Endothelial cell of umbilical vein (primary cell): ENCODE results near the gene PLCB4. TPM values are rescaled to one million over a fixed set of nuclear protein-coding genes. Genes with fewer than 3 reads are reported as not detected.

ENCODE experiments used
- BruUV-seq: library from RNA; stranded (reverse); fragments of 400-500 nt; replicated peaks from 2 replicates; lab custom pipeline; 2021; lab: Mats Ljungman, UMichigan
- CTCF ChIA-PET: fragments of 300-600, 350-600 bp; sonication (Branson Sonifier 250); formaldehyde crosslinking; loops from one replicate; lab custom pipeline; 2021; ENCODE audit warnings: antibody characterized with exemption, inconsistent platforms; lab: Charles Lee
- POLR2A ChIA-PET: fragments of 300-600, 350-600 bp; sonication (Branson Sonifier 250); formaldehyde crosslinking; loops from one replicate; lab custom pipeline; 2021; ENCODE audit warnings: antibody characterized with exemption, inconsistent platforms; lab: Charles Lee
- DNase-seq: peaks from one replicate; pipeline ENCODE4 v3.0.0-alpha.2; 2011; ENCODE audit warnings: low read depth, low spot score
- FAIRE-seq: peaks from 2 replicates; lab custom pipeline; 2011; peaks lifted over from hg19 to GRCh38; lab: Jason Lieb, UNC
- H2AFZ ChIP-seq: 2 replicates; pipeline ENCODE4 v1.6.0; 2012; ENCODE audit warnings: low read depth, low read length, control low read depth, inconsistent platforms
- H3K27ac ChIP-seq: 2 replicates; pipeline ENCODE4 v1.5.1; 2011; ENCODE audit warnings: low read depth, mild to moderate bottlenecking, control low read depth, low read length, moderate library complexity; ENCODE audit not compliant: insufficient read depth
- H3K27me3 ChIP-seq, 2 experiments: 2 replicates each; pipeline versions ENCODE4 v1.6.0 to v1.6.1; 2011; ENCODE audit warnings: low read length in 2 of 2, mixed read lengths in 1 of 2; ENCODE audit not compliant: control insufficient read depth in 2 of 2, insufficient read depth in 2 of 2
- H3K36me3 ChIP-seq, 2 experiments: 2 replicates in 1 of 2; 3 replicates in 1 of 2; pipeline ENCODE4 v1.5.1; 2011; ENCODE audit warnings: low read length in 2 of 2, mild to moderate bottlenecking in 1 of 2, moderate library complexity in 1 of 2; ENCODE audit not compliant: control insufficient read depth in 2 of 2, insufficient read depth in 2 of 2; ENCODE audit errors: extremely low read depth in 1 of 2
- H3K4me1 ChIP-seq: 3 replicates; pipeline ENCODE4 v1.5.1; 2011; ENCODE audit warnings: mild to moderate bottlenecking, low read length; ENCODE audit not compliant: control insufficient read depth, insufficient read depth; ENCODE audit errors: extremely low read depth
- H3K4me2 ChIP-seq: 2 replicates; pipeline ENCODE4 v1.6.1; 2011; ENCODE audit warnings: low read length, control low read depth, mixed read lengths; ENCODE audit not compliant: insufficient read depth
- H3K4me3 ChIP-seq, 3 experiments: fragments of 200-600 bp in 1 of 3; sonication (generic), shearing (Covaris generic) in 1 of 3; replicated peaks in 1 of 3; 2 replicates each; pipeline ENCODE4 v1.5.1; 2011 to 2016; ENCODE audit warnings: control low read depth in 3 of 3, low read length in 3 of 3, mild to moderate bottlenecking in 2 of 3, inconsistent platforms in 1 of 3, low read depth in 1 of 3, moderate library complexity in 1 of 3; ENCODE audit not compliant: insufficient read depth in 1 of 3
- H3K79me2 ChIP-seq: 2 replicates; pipeline ENCODE4 v1.6.0; 2012; ENCODE audit warnings: low read length, inconsistent platforms; ENCODE audit not compliant: control insufficient read depth, insufficient read depth
- H3K9ac ChIP-seq: replicated peaks from 2 replicates; pipeline ENCODE3; 2011; ENCODE audit warnings: low read length, control low read depth; ENCODE audit not compliant: insufficient read depth; ENCODE audit errors: extremely low read depth
- H3K9me1 ChIP-seq: replicated peaks from 3 replicates; pipeline ENCODE4 v1.6.0; 2011; ENCODE audit warnings: mild to moderate bottlenecking, low read length; ENCODE audit not compliant: control insufficient read depth, insufficient read depth; ENCODE audit errors: extremely low read depth
- H3K9me3 ChIP-seq: replicated peaks from 2 replicates; pipeline ENCODE4 v1.5.1; 2012; ENCODE audit warnings: low read length, inconsistent platforms; ENCODE audit not compliant: control insufficient read depth, insufficient read depth
- H4K20me1 ChIP-seq: replicated peaks from 2 replicates; pipeline ENCODE3; 2011; ENCODE audit warnings: mild to moderate bottlenecking, low read length; ENCODE audit not compliant: control insufficient read depth, insufficient read depth; ENCODE audit errors: extremely low read depth
- CTCF ChIP-seq, 2 donors: IDR thresholded peaks; 1 replicate in 1 of 2; 2 replicates in 1 of 2; pipeline ENCODE4 v1.5.1; 2011; ENCODE audit warnings: low read length in 2 of 2, mild to moderate bottlenecking in 2 of 2, moderate library complexity in 2 of 2, control low read depth in 1 of 2, inconsistent platforms in 1 of 2, low read depth in 1 of 2; ENCODE audit not compliant: insufficient read depth in 1 of 2; ENCODE audit errors: extremely low read depth in 1 of 2
- EZH2 ChIP-seq: IDR thresholded peaks from 2 replicates; pipeline ENCODE4 v1.6.1; 2012; ENCODE audit warnings: borderline replicate concordance, low read depth, mild to moderate bottlenecking, moderate library complexity, low read length, inconsistent platforms; ENCODE audit not compliant: severe bottlenecking
- FOS ChIP-seq: IDR thresholded peaks from 2 replicates; pipeline ENCODE4 v1.6.1; 2011; ENCODE audit warnings: mild to moderate bottlenecking, low read length, moderate library complexity, borderline replicate concordance; ENCODE audit not compliant: insufficient read depth
- GATA2 ChIP-seq: IDR thresholded peaks from 2 replicates; pipeline ENCODE4 v1.7.0; 2011; ENCODE audit warnings: low read depth, mild to moderate bottlenecking, moderate library complexity, mixed read lengths, low read length; ENCODE audit not compliant: insufficient read length, insufficient read depth
- JUN ChIP-seq: IDR thresholded peaks from 2 replicates; pipeline ENCODE4 v1.6.1; 2011; ENCODE audit warnings: borderline replicate concordance, low read depth; ENCODE audit not compliant: insufficient read length, insufficient read depth
- MYC ChIP-seq: IDR thresholded peaks from one replicate; pipeline ENCODE4 v1.6.1; 2011; ENCODE audit warnings: mild to moderate bottlenecking, low read depth, low read length
- POLR2A ChIP-seq: IDR thresholded peaks from 2 replicates; pipeline ENCODE4 v1.6.1; 2012; ENCODE audit warnings: low read depth, mild to moderate bottlenecking, control low read depth, low read length
- POLR2AphosphoS5 ChIP-seq: IDR thresholded peaks from 2 replicates; pipeline ENCODE4 v1.6.1; 2012; ENCODE audit warnings: low read depth, mild to moderate bottlenecking, control low read depth, low read length, moderate library complexity; ENCODE audit not compliant: insufficient read depth
- dilution Hi-C: fragments of 300-500 bp; cut with MboI; formaldehyde crosslinking; loops from one replicate; pipeline ENCODE4 v1.15.0; 2019; ENCODE audit warnings: low sequenced_read_pairs; ENCODE audit not compliant: extremely low pct_ligation_motif_present
- intact Hi-C: fragments of 100-400 bp; cut with micrococcal nuclease; formaldehyde crosslinking; loops from one replicate; pipeline ENCODE4 v1.10.0; 2022
- polyA plus RNA-seq, 4 experiments: library from polyadenylated mRNA; depleted of rRNA in 3 of 4; stranded (reverse) in 3 of 4; unstranded in 1 of 4; fragments of >200 nt; gene quantifications; 2 replicates each; pipeline versions ENCODE4 v1.2.1 to v1.2.3, GENCODE V29; 2011 to 2012; ENCODE audit warnings: missing spikeins in 1 of 4
- total RNA-seq: library from RNA; stranded (reverse); gene quantifications from 2 replicates; pipeline ENCODE4 v1.2.3, GENCODE V29; 2021
- TF ChIP-seq, protein P1 (sequence below): IDR thresholded peaks from 2 replicates; pipeline ENCODE4 v1.6.1; 2011; ENCODE audit not compliant: insufficient read depth, insufficient read length

Gene PLCB4
- total and polyA plus RNA-seq, 2 donors (not counting 3 experiments of a cell fraction or from before 2014, with no cell fraction given): 0.37 to 1.7 TPM

DNA sequence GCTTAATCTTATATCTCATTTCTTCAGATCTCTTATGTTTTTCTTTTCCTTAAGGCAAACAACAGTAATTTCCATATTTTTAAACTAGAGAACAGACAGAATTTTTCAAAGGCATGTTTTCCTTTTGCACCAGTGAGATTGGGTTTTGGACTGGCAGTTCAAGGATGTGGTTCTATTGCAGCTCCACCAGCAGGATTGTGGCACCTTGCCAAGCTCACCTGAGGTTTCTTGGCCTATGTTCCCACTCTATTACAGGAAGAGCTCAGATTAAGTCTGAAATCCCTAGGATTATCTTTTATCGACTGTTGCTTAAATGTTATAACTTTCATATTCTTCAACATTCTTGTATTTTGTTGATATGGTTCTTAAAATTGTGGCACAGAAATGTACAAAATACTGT, 218.9 kb downstream of the PLCB4 start:
- no peak for TF ChIP-seq MYC
- TF ChIP-seq FOS: no peak
- TF ChIP-seq GATA2: no peak
- TF ChIP-seq JUN: no peak
- no peak for TF ChIP-seq EZH2
- TF ChIP-seq, protein P1, sequence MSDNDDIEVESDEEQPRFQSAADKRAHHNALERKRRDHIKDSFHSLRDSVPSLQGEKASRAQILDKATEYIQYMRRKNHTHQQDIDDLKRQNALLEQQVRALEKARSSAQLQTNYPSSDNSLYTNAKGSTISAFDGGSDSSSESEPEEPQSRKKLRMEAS: no peak
- TF ChIP-seq POLR2A: no peak
- TF ChIP-seq POLR2AphosphoS5: no peak
- TF ChIP-seq CTCF (IDR thresholded peaks at IDR 0.05; ENCODE audit: extremely low read depth in 1 of 2, insufficient read depth in 1 of 2, low read depth in 1 of 2, low read length in 2 of 2): no peak
- Histone ChIP-seq H3K79me2 (no peaks in the 10 kb centered on the region), H3K4me1 (no peaks in the 10 kb centered on the region), H3K4me2 (no peak overlapping the region), H4K20me1 (no peaks in the 10 kb centered on the region), H3K9ac (no peak overlapping the region), H3K27me3 (no peaks in the 10 kb centered on the region), H2AFZ (no peak overlapping the region), H3K9me1 (no peaks in the 10 kb centered on the region), H3K9me3 (no peaks in the 10 kb centered on the region), H3K27ac (no peak overlapping the region), H3K4me3 (no peak overlapping the region), H3K36me3 (no peaks in the 10 kb centered on the region)
- ChIA-PET POLR2A (no interaction called here), CTCF (no interaction called here)
- BruUV-seq: no TSS peak
- no peak for FAIRE-seq
- no peak for DNase-seq
- dilution Hi-C loops (no loop called here), intact Hi-C loops (no loop called here)
